ENCODE results near the gene ATG16L2. TPM values are rescaled to one million over a fixed set of nuclear protein-coding genes. Genes with fewer than 3 reads are reported as not detected.

Gene ATG16L2
- total RNA-seq, 1 donor from 2014 or later: 14.4 TPM

GRCh38 chr11:72769680-72770079 lies 44.5 kb upstream of the ATG16L2 start:
- DNase-seq: no peak
- H3K4me1 ChIP-seq: peaks cover 29% of the 10 kb centered on the region
- no peaks in the 10 kb centered on the region for H3K9me3 ChIP-seq (replicated peaks)
- TF ChIP-seq CTCF (IDR thresholded peaks at IDR 0.05; ENCODE audit: borderline replicate concordance): no peak
- no peaks in the 10 kb centered on the region for H3K36me3 ChIP-seq
- H3K27me3 ChIP-seq (ENCODE audit: low read depth): no peaks in the 10 kb centered on the region
- intact Hi-C loops (cut with micrococcal nuclease): no loop called here
- H3K27ac ChIP-seq (replicated peaks): no peak overlapping the region
- no peak overlapping the region for H3K4me3 ChIP-seq

GRCh38 chr11:72770799-72771198 lies 43.4 kb upstream of the ATG16L2 start:
- H3K4me3 ChIP-seq: no peak overlapping the region
- DNase-seq: no peak
- intact Hi-C loops (cut with micrococcal nuclease): no loop called here
- no peak overlapping the region for H3K27ac ChIP-seq (replicated peaks)
- H3K36me3 ChIP-seq: no peaks in the 10 kb centered on the region
- H3K27me3 ChIP-seq (ENCODE audit: low read depth): no peaks in the 10 kb centered on the region
- H3K9me3 ChIP-seq (replicated peaks): no peaks in the 10 kb centered on the region
- peaks cover 29% of the 10 kb centered on the region for H3K4me1 ChIP-seq
- no peak for TF ChIP-seq CTCF (IDR thresholded peaks at IDR 0.05; ENCODE audit: borderline replicate concordance)

GRCh38 chr11:72771507-72771906 lies 42.7 kb upstream of the ATG16L2 start:
- Histone ChIP-seq H3K36me3 (no peaks in the 10 kb centered on the region), H3K27me3 (ENCODE audit: low read depth) (no peaks in the 10 kb centered on the region), H3K4me1 (peaks cover 34% of the 10 kb centered on the region), H3K9me3 (replicated peaks) (no peaks in the 10 kb centered on the region), H3K4me3 (no peak overlapping the region), H3K27ac (replicated peaks) (no peak overlapping the region)
- intact Hi-C loops (cut with micrococcal nuclease): no loop called here
- DNase-seq: no peak
- no peak for TF ChIP-seq CTCF (IDR thresholded peaks at IDR 0.05; ENCODE audit: borderline replicate concordance)

GRCh38 chr11:72772059-72772458 lies 42.2 kb upstream of the ATG16L2 start:
- Histone ChIP-seq H3K9me3 (replicated peaks) (no peaks in the 10 kb centered on the region), H3K27ac (replicated peaks) (no peak overlapping the region), H3K27me3 (ENCODE audit: low read depth) (no peaks in the 10 kb centered on the region), H3K4me3 (no peak overlapping the region), H3K4me1 (peaks cover 39% of the 10 kb centered on the region), H3K36me3 (no peaks in the 10 kb centered on the region)
- no peak for DNase-seq
- TF ChIP-seq CTCF (IDR thresholded peaks at IDR 0.05; ENCODE audit: borderline replicate concordance): no peak
- intact Hi-C loops (cut with micrococcal nuclease): no loop called here

GRCh38 chr11:72773291-72773690 lies 40.9 kb upstream of the ATG16L2 start:
- Histone ChIP-seq H3K36me3 (no peaks in the 10 kb centered on the region), H3K27me3 (ENCODE audit: low read depth) (no peaks in the 10 kb centered on the region), H3K27ac (replicated peaks) (peak overlapping the region; percentile 63), H3K4me3 (no peak overlapping the region), H3K4me1 (peaks cover 52% of the 10 kb centered on the region), H3K9me3 (replicated peaks) (no peaks in the 10 kb centered on the region)
- intact Hi-C loops (cut with micrococcal nuclease): no loop called here
- TF ChIP-seq CTCF (IDR thresholded peaks at IDR 0.05; ENCODE audit: borderline replicate concordance): no peak
- peak; percentile 38 for DNase-seq

- no peak for TF ChIP-seq CTCF (IDR thresholded peaks at IDR 0.05; ENCODE audit: borderline replicate concordance)
- intact Hi-C loops (cut with micrococcal nuclease): no loop called here
- Histone ChIP-seq H3K27me3 (ENCODE audit: low read depth) (no peaks in the 10 kb centered on the region), H3K4me1 (peaks cover 56% of the 10 kb centered on the region), H3K4me3 (no peak overlapping the region), H3K27ac (replicated peaks) (peak overlapping the region; percentile 63), H3K36me3 (no peaks in the 10 kb centered on the region), H3K9me3 (replicated peaks) (no peaks in the 10 kb centered on the region)
- DNase-seq: no peak
Observed at GRCh38 chr11:72773696-72774095, 40.5 kb upstream of the ATG16L2 start.

Measured in left ventricle myocardium inferior (tissue), 1 donor.